Stimulated activated CD4-positive, alpha-beta T cell treated with anti-CD3 and anti-CD28 coated beads, TNF-alpha, amount 100 ng/mL, for 24 hours (primary cell): Measurements from ENCODE around the gene SH3D19.
"Not testable (repeated sequence)": the region's sequence is repeated elsewhere in the genome, so short reads cannot be mapped to it uniquely, and the experiment has no call there.

Experiments used
- DNase-seq, 3 experiments: peaks; one replicate each; pipeline ENCODE4 v3.0.0-alpha.2; 2020; ENCODE audit warnings: low read depth in 3 of 3

SH3D19 gene

GRCh38 chr4:151321586-151321985 is 3.8 kb downstream of the SH3D19 start:
- DNase-seq = no peak

DNA sequence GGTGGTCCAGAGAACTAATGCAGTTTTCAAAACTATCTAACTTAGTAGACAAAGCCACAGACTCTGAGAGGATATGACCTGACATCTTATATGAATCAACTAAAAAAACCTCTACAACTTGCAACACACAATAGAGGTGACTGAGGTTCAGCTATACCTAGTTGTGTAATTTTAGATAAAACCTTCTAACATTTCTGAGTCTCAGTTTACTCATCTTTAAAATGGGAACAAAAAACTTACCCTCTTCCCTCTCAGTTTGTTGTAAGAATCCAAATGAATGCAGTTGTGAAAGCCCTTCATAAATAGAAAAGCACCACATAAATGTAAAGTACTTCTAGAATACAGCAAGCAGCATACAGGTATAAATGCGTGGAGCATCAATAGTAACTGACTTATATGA is 5.9 kb downstream of the SH3D19 start:
- DNase-seq = no peak

GRCh38 chr4:151318307-151319006 is 6.9 kb downstream of the SH3D19 start:
- DNase-seq = no peak

DNA sequence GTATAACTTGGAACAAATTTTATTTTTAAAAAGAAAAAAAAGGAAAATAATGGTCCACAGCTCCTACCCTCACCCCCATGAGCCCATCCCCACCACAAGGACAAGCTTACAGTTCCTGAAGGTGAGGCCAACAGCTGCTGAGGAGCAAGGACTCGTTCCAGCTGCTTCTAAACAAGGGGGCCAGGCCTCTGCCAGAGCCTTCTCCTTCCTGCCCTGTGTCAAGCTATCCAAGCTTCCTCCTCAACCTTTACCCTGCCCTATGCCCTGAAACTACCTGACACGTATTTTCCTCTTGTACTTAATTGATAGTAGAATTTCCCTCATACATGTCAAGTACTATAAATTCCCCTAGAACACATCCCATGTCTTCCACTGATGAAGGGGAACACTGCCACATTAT is 8.8 kb downstream of the SH3D19 start:
- no peak for DNase-seq

DNA sequence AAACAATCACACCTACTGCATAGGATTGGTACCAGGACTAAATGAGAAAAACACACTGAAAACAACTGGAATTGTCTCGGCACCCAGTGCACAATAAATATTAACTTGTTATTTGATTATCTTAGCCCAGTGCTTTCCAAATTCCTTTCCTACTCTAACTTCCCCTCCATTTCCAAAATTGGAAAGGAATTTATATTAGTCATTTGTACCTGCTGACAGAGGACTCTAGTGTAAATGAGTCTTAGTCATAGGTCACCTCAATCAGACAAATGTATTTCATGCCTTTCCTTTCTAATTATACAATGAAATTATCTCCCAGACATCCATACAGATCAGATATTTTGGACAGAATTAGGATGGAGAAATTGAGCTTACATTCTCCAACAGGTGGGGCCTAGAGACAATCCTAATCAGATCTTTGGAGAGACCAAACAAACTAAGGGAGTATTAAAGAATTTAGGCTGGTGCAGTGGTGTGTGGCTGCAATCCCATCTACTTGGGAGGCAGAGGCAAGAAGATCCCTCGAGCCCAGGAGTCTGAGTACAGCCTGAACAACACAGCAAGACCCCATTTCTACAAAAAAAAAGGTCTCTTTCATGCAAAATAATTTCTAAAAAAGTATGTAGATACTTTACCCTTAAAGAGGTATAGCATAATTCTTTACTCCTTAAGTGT is 10.1 kb downstream of the SH3D19 start:
- DNase-seq = no peak

DNA sequence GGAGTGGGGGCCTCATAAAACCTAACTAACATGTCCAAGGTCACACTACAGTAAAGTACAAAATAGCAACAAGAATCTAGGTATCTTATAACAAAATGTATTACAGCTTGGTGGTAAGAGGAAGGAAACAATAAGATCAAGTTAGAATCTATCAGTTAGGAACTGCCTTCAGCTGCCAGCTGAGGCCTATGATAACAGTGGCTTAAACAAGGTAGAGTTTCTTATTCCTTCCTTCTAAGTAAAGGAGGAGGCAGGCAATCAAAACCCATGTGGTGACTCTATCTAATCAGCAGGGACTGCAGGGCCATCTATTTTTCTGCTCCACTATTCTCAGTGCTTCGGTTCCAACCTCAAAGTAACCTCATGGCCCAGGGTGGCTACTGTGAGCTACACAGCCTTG is 10.9 kb downstream of the SH3D19 start:
- no peak for DNase-seq

DNA sequence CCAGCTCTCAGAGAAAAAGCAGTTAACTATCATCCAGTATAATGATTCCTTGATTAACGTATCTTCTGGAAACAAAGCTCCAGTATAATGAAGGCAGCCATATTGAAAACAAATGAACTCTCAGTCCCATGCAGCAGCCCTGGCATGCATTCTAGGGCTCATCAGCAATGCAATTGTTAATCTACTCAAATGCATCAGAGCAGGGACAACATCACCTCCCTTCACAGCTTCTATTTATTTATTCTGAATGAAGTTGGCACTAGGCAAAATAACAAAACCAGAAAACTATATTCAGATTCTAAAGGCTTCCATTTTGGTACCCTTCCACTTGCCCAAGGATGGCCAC is 11.4 kb downstream of the SH3D19 start:
- no peak for DNase-seq

GRCh38 chr4:151313306-151314009 is 11.9 kb downstream of the SH3D19 start:
- DNase-seq = no peak

DNA sequence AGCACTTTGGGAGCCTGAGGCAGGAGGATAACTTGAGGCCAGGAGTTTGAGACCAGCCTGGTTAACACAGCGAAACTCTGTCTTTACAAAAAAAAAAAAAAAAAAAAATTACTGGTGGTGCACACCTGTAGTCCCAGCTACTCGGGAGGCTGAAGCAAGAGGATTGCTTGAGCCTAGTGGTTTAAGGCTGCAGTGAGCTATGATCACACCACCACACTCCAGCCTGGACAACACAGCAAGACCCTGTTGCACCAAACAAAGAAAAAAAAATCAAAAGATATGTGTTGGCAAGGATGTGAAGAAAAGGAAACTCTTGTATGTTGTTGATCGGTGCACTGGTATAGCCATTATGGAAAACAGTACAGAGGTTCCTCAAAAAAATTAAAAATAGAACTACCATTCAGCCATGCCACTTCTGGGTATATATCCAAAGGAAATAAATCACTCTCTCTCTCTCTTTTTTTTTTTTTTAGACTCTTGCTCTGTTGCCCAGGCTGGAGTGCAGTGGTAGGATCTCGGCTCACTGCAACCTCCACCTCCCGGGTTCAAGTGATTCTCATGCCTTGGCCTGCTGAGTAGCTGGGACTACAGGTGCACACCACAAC is 15.2 kb downstream of the SH3D19 start:
- DNase-seq = no peak

DNA sequence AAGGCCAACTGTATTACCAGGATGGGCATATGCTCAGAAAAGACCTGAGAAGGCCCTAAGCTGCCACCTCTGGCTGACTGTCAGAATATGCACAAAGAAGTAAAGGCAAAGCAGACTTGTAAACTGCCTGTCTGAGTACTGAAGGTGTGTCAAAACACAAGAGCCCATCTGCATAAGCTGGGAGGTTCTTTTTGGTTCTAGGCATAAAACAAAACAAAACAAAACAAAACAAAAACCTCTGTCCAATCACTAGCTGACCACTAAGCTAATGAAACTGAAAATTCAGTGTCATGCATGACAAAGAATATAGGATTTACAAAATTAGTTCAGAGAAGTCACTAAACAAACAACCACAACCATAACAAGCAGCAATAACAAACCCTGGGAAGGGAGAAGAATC is 20.6 kb downstream of the SH3D19 start:
- DNase-seq = no peak

DNA sequence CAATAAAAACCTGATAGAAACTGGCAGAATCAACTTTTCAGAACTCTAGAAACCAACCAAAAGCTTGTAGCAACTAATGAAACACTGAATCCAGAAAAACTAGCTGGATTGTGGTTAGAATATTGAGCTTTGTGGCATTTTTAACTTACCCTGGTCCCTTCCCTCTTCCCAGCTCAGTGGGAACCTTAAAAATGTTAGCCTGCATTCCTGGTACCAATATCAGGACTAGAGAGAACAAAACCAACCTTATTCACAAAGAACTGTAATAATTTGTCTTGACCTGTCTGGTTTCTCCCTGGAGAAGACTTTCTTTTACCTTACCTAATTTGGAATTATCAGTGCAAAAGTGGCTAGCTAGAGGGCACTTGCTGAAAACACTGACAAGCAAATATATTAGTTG is 21.2 kb downstream of the SH3D19 start:
- DNase-seq = no peak

- DNase-seq = no peak
Observed at GRCh38 chr4:151302432-151302831, 23.0 kb downstream of the SH3D19 start.

GRCh38 chr4:151297170-151297569 is 28.2 kb downstream of the SH3D19 start:
- no peak for DNase-seq

GRCh38 chr4:151296227-151296626 is 29.2 kb downstream of the SH3D19 start:
- no peak for DNase-seq

- no peak for DNase-seq
Observed at GRCh38 chr4:151294833-151295496, 30.4 kb downstream of the SH3D19 start.

DNA sequence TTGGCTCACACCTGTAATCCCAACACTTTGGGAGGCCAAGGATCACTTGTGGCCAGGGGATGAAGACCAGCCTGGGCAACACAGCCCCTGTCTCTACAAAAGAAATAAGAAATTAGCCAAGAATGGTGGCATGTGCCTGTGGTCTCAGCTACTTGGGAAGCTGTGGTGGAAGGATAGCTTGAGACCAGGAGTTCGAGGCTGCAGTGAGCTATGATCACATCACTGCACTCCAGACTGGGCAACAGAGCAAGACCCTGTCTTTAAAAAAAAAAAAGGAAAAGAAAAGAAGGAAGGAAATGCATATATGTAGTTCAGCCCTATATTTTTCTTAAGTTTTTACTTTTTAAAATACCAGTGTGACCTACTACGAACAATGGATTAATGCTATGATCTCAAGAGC is 33.4 kb downstream of the SH3D19 start:
- DNase-seq = no peak

DNA sequence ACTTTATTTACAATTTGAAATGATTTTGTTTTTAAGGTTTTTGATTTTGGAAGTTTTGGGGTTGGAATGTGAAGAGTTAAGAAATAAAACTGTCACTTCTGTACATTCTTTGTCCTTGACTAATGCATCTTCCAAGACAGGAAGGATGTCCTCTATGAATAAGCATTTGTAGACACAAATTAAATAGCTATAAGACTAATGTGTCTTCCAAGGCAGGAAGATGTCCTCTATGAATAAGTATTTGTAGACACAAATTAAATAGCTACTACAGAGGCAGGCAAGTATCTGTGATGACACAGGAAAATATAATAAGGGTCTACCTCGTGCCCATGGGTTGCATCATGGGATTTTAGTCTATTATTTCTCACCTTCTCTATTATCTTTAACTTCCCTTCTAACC is 33.9 kb downstream of the SH3D19 start:
- no peak for DNase-seq

- no peak for DNase-seq
Observed at GRCh38 chr4:151287409-151287808, 38.0 kb downstream of the SH3D19 start.

GRCh38 chr4:151284534-151285245 is 40.7 kb downstream of the SH3D19 start:
- DNase-seq = no peak

DNA sequence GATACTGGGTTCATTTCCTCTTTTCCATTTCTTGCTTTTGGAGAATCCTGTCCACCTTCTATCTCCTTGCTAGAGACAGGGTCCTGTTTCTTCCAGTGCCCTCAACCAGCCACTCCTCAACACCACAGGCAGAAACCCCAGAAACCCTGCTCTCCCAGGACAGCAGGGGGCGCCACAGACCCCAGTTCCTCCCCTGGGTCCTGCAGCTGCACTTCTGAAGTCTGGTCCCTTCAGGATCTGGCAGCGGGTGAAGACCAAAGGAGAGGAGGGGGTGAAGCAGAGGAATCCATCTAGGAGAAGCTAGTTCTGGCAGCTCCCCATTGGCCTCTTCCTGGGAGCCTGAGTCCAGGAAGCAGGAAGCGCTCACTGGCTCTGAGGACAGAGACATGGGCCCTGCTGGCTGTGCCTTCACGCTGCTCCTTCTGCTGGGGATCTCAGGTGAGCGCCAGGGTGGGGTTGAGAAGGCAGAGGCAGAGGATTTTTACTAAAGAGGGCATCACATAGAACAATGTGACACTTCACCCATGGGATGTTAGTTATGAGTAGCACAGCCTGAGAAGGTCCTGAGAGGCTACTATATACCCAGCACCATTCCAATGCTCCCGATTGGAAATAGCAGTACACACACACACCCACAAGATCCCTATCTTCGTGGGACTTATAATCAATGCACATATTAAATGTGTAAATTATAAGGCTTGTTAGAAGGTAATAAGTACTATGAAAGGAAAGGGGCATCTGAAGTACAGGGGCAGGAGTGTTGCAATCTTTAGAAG is 48.4 kb downstream of the SH3D19 start, which contains the start of gene PRSS48:
Gene PRSS48 (plus strand): TSS at position 375 of the 776 bp plus-strand sequence. CDS start 12 bp downstream, at position 387.
- DNase-seq = peak; percentile 8 to 57 (median 13)

DNA sequence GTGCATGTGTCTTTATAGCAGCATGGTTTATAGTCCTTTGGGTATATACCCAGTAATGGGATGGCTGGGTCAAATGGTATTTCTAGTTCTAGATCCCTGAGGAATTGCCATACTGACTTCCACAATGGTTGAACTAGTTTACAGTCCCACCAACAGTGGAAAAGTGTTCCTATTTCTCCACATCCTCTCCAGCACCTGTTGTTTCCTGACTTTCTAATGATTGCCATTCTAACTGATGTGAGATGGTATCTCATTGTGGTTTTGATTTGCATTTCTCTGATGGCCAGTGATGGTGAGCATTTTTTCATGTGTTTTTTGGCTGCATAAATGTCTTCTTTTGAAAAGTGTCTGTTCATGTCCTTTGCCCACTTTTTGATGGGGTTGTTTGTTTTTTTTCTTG is 56.5 kb downstream of the SH3D19 start:
- not testable (repeated sequence) for DNase-seq
